Pancreas (tissue), 10 donors: ENCODE measurements around the gene NTN1. TPM values are rescaled to one million over a fixed set of nuclear protein-coding genes. Genes with fewer than 3 reads are reported as not detected.
"Not testable (repeated sequence)": the region's sequence is repeated elsewhere in the genome, so short reads cannot be mapped to it uniquely, and the experiment has no call there.

Source experiments
- ATAC-seq, 4 donors: fragments of 200-7000 bp; cut with Tn5 transposase; one replicate each; pipeline versions ENCODE4 v1.8.0 to v1.9.1; 2020; ENCODE audit warnings: mild to moderate bottlenecking in 4 of 4, moderate library complexity in 4 of 4
- DNase-seq, 6 donors: peaks; one replicate each; pipeline ENCODE4 v3.0.0-alpha.2; 2020
- FAIRE-seq: peaks from 2 replicates; lab custom pipeline; 2012; peaks lifted over from hg19 to GRCh38; lab: Jason Lieb, UNC
- H3K27ac ChIP-seq, 4 donors: fragments of 200-600 bp; sonication (generic); 1 replicate in 3 of 4; 2 replicates in 1 of 4; pipeline versions ENCODE4 v1.5.0 to v1.8.0; 2020
- H3K27me3 ChIP-seq, 4 donors: fragments of 200-600 bp; one replicate each; pipeline ENCODE4 v1.8.0; 2021
- H3K36me3 ChIP-seq, 3 donors: fragments of 200-600 bp; sonication (generic) in 1 of 3; one replicate each; pipeline versions ENCODE4 v1.5.0 to v1.8.0; 2020 to 2021
- H3K4me1 ChIP-seq, 3 donors: fragments of 200-600 bp; one replicate each; pipeline ENCODE4 v1.8.0; 2021
- H3K4me3 ChIP-seq, 4 donors: fragments of 200-600 bp; sonication (generic) in 2 of 4; one replicate each; pipeline versions ENCODE4 v1.5.0 to v1.8.0; 2020 to 2021
- H3K9me3 ChIP-seq, 4 donors: fragments of 200-600 bp; one replicate each; pipeline ENCODE4 v1.8.0; 2021
- WGBS, 2 donors: extraction: QIAGEN DNeasy Blood & Tissue Kit; methylation state at CpG; one replicate each; pipeline ENCODE4 v1.1.7; 2013; 5-methylcytosine and 5-hydroxymethylcytosine counted together
- intact Hi-C, 3 donors: fragments of 100-400 bp; cut with DNase I; formaldehyde crosslinking; loops; one replicate each; pipeline versions ENCODE4 v1.11.1 to v1.14.2; 2022
- polyA plus RNA-seq, 2 donors: library from polyadenylated mRNA; stranded (reverse); fragments of 200-250 nt; gene quantifications; one replicate each; pipeline ENCODE4 v1.2.3, GENCODE V29; 2013
- total RNA-seq, 6 donors: library from RNA; stranded (reverse); fragmentation: NEBNext Ultra II Directional in 4 of 6; extraction: Animal tissue kit (Norgen Biotek cat#: 25700) in 4 of 6; gene quantifications; one replicate each; pipeline versions ENCODE4 v1.2.1 to v1.2.4, GENCODE V29; 2021 to 2023
- TF ChIP-seq, protein P1 (sequence below), 4 donors: fragments of 200-600 bp; sonication (generic) in 3 of 4; IDR thresholded peaks; one replicate each; pipeline versions ENCODE4 v1.5.0 to v1.8.0; 2021; ENCODE audit warnings: antibody characterized with exemption in 4 of 4
- donor health status: healthy with polysubstance abuse.
- donor health status: DM: no; HTN: no; CAD: no; lungs with moderate emphysema.
- donor health status: DM: no; HTN: no; CAD: no.
- donor health status: control.
- donor health status: control.
- donor health status: Bipolar disorder and iron deficiency.
- donor health status: DM: yes; HTN: yes; CAD: no.
- donor health status: DM: no; HTN: no; CAD: no.
- donor health status: DM: no; HTN: no; CAD: no.
- donor health status: DM: yes; HTN: yes; CAD: no.

The NTN1 gene
- total and polyA plus RNA-seq, 8 donors, result 1.8 to 4.3 (median 2.5) TPM

DNA sequence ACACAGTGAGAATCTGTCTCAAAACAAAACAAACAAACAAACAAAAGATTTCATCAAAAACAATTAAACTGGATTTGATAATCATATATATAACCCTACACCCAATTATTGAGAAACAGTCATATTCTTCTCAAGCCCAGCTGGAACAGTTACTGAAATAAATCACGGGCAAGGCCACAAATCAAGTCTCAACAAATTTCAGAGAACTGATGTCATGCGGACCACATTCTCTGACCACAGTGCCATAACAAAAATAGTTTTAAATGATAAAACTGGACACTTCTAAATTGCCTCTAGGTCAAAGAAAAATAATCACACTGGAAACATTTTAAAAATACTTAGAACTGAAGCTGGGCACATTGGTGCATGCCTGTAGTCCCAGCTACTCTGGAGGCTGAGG, 39.9 kb upstream of the NTN1 start:
- no peaks in the 10 kb centered on the region for H3K9me3 ChIP-seq
- FAIRE-seq, result no peak
- 88 to 90% methylated on average over 2 of the region's 2 CpGs for WGBS, 2 donors
- intact Hi-C loops, result no loop called here
- no peak for DNase-seq
- H3K4me3 ChIP-seq, result no peak overlapping the region
- no peaks in the 10 kb centered on the region for H3K4me1 ChIP-seq
- no peaks in the 10 kb centered on the region for H3K27me3 ChIP-seq
- TF ChIP-seq, protein P1, sequence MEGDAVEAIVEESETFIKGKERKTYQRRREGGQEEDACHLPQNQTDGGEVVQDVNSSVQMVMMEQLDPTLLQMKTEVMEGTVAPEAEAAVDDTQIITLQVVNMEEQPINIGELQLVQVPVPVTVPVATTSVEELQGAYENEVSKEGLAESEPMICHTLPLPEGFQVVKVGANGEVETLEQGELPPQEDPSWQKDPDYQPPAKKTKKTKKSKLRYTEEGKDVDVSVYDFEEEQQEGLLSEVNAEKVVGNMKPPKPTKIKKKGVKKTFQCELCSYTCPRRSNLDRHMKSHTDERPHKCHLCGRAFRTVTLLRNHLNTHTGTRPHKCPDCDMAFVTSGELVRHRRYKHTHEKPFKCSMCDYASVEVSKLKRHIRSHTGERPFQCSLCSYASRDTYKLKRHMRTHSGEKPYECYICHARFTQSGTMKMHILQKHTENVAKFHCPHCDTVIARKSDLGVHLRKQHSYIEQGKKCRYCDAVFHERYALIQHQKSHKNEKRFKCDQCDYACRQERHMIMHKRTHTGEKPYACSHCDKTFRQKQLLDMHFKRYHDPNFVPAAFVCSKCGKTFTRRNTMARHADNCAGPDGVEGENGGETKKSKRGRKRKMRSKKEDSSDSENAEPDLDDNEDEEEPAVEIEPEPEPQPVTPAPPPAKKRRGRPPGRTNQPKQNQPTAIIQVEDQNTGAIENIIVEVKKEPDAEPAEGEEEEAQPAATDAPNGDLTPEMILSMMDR (IDR thresholded peaks at IDR 0.05), result no peak
- H3K27ac ChIP-seq, result no peak overlapping the region
- ATAC-seq, result no peak
- no peaks in the 10 kb centered on the region for H3K36me3 ChIP-seq

DNA sequence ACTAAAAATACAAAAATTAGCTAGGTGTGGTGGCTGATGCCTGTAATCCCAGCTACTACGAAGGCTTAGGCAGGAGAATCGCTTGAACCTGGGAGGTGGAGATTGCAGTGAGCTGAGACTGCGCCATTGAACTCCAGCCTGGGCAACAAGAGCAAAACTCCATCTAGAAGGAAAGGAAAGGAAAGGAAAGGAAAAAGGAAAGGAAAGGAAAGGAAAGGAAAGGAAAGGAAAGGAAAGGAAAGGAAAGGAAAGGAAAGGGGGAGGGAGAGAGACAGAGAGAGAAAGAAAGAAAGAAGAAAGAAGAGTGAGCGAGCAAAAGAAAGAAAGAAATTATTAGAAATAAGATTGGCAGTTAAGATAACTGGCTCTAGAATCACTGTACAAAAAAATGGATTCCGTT, 37.1 kb upstream of the NTN1 start:
- DNase-seq, ATAC-seq, H3K4me3 ChIP-seq, H3K27me3 ChIP-seq, intact Hi-C loops, H3K36me3 ChIP-seq, H3K27ac ChIP-seq, H3K4me1 ChIP-seq, H3K9me3 ChIP-seq, FAIRE-seq: not testable (repeated sequence)
- 84 to 93% methylated on average over 5 of the region's 5 CpGs for WGBS, 2 donors

DNA sequence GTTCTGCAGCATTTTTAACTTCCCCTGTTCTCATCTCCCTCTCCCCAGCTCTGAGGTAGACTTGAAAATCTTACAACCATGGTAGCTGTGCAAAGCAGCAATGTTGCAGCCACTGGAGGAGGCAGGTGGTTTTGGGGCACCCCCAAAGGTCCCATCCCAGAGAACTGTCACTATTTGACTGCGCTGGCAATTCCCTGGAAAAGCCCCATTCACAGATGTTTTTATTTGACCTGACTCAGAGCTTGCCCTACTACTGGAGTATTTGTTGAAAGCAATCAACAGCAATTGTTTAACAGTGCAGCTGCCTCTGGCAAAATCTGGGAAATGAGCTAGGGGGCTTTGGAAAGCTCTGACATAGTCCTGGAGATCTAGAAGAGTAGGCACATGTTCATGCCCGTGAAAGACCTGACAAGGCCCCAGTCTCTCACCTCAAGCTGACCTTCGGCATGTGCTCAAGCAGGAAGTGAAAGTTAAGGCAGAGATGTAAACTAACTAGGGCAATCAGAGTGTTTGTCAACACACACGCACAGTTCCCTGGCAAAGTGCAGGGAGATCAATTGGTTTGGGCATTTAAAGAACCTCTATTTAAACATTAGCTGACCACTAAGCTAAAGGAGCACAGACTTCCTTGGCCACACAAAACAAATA, 36.1 kb upstream of the NTN1 start:
- WGBS, 2 donors, result 61 to 77% methylated on average over 4 of the region's 4 CpGs
- Histone ChIP-seq H3K27ac (no peak overlapping the region), H3K27me3 (no peaks in the 10 kb centered on the region), H3K4me1 (no peaks in the 10 kb centered on the region), H3K9me3 (no peaks in the 10 kb centered on the region), H3K4me3 (no peak overlapping the region), H3K36me3 (no peaks in the 10 kb centered on the region)
- DNase-seq (no peak), FAIRE-seq (no peak), ATAC-seq (no peak)
- TF ChIP-seq, protein P1 (IDR thresholded peaks at IDR 0.05), result no peak
- intact Hi-C loops, result no loop called here

DNA sequence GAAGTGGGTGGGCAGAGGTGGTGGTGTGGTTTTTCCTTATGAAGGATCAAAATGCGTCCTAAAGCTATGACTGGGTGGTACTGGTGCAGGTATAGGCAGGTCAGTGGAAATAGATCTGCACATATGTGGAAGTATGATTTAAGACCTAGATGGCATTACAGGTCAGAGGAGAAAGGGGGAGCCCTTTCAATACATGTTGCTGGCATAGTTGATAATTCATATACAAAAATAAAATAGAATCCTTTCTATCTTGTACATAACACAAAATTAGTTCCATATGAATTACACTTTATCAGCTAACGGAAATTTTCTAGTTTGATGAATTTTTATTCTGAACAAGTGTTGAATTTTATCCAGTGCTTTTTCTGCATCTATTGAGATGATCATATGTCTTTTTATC, 35.0 kb upstream of the NTN1 start:
- TF ChIP-seq, protein P1 (IDR thresholded peaks at IDR 0.05), result no peak
- intact Hi-C loops, result no loop called here
- Histone ChIP-seq H3K4me3 (no peak overlapping the region), H3K9me3 (no peaks in the 10 kb centered on the region), H3K27me3 (no peaks in the 10 kb centered on the region), H3K36me3 (no peaks in the 10 kb centered on the region), H3K4me1 (no peaks in the 10 kb centered on the region), H3K27ac (no peak overlapping the region)
- ATAC-seq (no peak), FAIRE-seq (no peak), DNase-seq (no peak)
- WGBS, 2 donors, result 79 to 89% methylated on average over 2 of the region's 2 CpGs

DNA sequence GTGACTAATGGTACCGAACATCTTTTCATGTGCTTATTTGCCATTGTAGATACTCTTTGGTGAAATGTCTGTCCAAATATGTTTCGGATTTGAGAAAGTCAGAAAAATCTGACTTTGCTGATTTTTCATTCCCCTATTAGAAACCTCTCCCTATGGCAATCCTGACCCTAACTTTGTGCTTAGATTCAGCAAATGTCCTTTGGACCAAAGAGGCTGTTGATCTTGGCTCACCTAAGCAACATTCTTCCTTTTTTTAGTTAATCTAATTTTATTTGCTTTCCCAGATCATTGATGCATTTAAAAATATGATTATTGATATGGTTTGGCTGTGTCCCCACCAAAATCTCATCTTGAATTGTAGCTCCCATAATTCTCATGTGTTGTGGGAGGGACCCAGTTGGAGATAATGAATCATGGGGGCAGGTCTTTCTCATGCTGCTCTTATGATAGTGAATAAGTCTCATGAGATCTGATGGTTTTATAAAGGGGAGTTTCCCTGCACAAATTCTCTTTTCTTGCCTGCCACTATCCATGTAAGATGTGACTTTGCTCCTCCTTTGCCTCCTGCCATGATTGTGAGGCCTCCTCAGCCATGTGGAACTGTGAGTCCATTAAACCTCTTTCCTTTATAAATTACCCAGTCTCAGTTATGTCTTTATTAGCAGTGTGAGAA, 32.9 kb upstream of the NTN1 start:
- FAIRE-seq, result not testable (repeated sequence)

More for the DNA sequence above, 32.9 kb upstream of the NTN1 start:
- ATAC-seq, H3K36me3 ChIP-seq, H3K27ac ChIP-seq, H3K27me3 ChIP-seq, DNase-seq, H3K4me1 ChIP-seq, H3K9me3 ChIP-seq, H3K4me3 ChIP-seq, intact Hi-C loops: not testable (repeated sequence)
- WGBS, 2 donors, result 86 to 95% methylated on average over 2 of the region's 2 CpGs
